ENCODE data around the gene PLCZ1. TPM values are rescaled to one million over a fixed set of nuclear protein-coding genes. Genes with fewer than 3 reads are reported as not detected.

The PLCZ1 gene
- polyA plus RNA-seq, 3 donors = not detected

DNA sequence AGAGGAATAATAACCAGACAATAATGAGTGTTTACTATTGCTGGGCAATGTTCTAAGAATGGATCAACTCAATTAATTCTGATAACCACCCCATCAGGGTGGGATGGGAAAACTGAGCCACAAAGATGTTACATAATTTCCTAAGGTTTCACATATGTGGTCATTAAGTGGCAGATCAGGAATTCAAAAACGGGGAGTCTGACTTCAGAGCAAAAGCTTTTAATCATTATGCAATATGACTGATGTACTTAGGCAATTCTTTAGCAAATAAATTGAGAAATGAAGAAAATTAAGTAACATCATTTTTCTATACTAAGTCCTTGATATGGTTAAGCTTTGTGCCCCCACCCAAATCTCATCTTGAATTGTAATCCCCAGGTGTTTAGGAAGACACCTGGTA, 53.4 kb downstream of the PLCZ1 start:
- H3K4me1 Mint-ChIP-seq = peaks cover 22% of the 10 kb centered on the region
- peak overlapping the region; percentile 73 to 93 (median 90) for H3K27ac Mint-ChIP-seq
- no peak overlapping the region for H2AFZ ChIP-seq (ENCODE audit: insufficient read depth, low read depth, low read length, poor library complexity, severe bottlenecking)
- no peak overlapping the region for H3K9ac ChIP-seq (ENCODE audit: insufficient read depth, low read length, poor library complexity, severe bottlenecking)
- WGBS (ENCODE audit: insufficient coverage) = no CpG with 5 or more reads among the region's 1 CpG
- TF ChIP-seq, protein P1, sequence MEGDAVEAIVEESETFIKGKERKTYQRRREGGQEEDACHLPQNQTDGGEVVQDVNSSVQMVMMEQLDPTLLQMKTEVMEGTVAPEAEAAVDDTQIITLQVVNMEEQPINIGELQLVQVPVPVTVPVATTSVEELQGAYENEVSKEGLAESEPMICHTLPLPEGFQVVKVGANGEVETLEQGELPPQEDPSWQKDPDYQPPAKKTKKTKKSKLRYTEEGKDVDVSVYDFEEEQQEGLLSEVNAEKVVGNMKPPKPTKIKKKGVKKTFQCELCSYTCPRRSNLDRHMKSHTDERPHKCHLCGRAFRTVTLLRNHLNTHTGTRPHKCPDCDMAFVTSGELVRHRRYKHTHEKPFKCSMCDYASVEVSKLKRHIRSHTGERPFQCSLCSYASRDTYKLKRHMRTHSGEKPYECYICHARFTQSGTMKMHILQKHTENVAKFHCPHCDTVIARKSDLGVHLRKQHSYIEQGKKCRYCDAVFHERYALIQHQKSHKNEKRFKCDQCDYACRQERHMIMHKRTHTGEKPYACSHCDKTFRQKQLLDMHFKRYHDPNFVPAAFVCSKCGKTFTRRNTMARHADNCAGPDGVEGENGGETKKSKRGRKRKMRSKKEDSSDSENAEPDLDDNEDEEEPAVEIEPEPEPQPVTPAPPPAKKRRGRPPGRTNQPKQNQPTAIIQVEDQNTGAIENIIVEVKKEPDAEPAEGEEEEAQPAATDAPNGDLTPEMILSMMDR (IDR thresholded peaks at IDR 0.05) = no peak
- peak overlapping the region; percentile 63 for H3K4me2 ChIP-seq (replicated peaks; ENCODE audit: extremely low read depth, low read length, poor library complexity, severe bottlenecking)
- H3K9me3 Mint-ChIP-seq = no peaks in the 10 kb centered on the region
- H3K27me3 Mint-ChIP-seq (ENCODE audit: low read depth in 3 of 3) = peaks cover 0 to 2% (median 0%) of the 10 kb centered on the region in 3 donors
- DNase-seq = peak; percentile 5 to 56 (median 43)
- peaks cover 19 to 23% of the 10 kb centered on the region in 2 donors for H3K4me1 ChIP-seq (ENCODE audit: control insufficient read depth in 1 of 2, insufficient read depth in 2 of 2, low read length in 2 of 2)
- H3K4me3 ChIP-seq (replicated peaks in 1 of 3; ENCODE audit: low read depth in 2 of 3, low read length in 3 of 3) = peak overlapping the region in 1 of 3 experiments; percentile 11
- H3K36me3 Mint-ChIP-seq = no peaks in the 10 kb centered on the region
- H3K79me2 ChIP-seq (ENCODE audit: insufficient read depth, low read length) = no peaks in the 10 kb centered on the region
- no peaks in the 10 kb centered on the region for H3K36me3 ChIP-seq (replicated peaks in 1 of 2; ENCODE audit: control insufficient read depth in 1 of 2, insufficient read depth in 2 of 2, low read length in 2 of 2)
- H4K20me1 ChIP-seq (ENCODE audit: insufficient read depth, low read length) = no peaks in the 10 kb centered on the region
- intact Hi-C loops (cut with micrococcal nuclease) = no loop called here
- H3K27ac ChIP-seq (ENCODE audit: low read depth in 1 of 2, low read length in 2 of 2) = peak overlapping the region in 1 of 2 donors; percentile 54
- H3K9me3 ChIP-seq (replicated peaks in 1 of 2; ENCODE audit: control insufficient read depth in 1 of 2, insufficient read depth in 1 of 2, low read length in 2 of 2) = no peaks in the 10 kb centered on the region
- no peaks in the 10 kb centered on the region for H3K27me3 ChIP-seq (ENCODE audit: control insufficient read depth in 2 of 2, insufficient read depth in 2 of 2, low read length in 2 of 2)
- no peak overlapping the region for H3K4me3 Mint-ChIP-seq

DNA sequence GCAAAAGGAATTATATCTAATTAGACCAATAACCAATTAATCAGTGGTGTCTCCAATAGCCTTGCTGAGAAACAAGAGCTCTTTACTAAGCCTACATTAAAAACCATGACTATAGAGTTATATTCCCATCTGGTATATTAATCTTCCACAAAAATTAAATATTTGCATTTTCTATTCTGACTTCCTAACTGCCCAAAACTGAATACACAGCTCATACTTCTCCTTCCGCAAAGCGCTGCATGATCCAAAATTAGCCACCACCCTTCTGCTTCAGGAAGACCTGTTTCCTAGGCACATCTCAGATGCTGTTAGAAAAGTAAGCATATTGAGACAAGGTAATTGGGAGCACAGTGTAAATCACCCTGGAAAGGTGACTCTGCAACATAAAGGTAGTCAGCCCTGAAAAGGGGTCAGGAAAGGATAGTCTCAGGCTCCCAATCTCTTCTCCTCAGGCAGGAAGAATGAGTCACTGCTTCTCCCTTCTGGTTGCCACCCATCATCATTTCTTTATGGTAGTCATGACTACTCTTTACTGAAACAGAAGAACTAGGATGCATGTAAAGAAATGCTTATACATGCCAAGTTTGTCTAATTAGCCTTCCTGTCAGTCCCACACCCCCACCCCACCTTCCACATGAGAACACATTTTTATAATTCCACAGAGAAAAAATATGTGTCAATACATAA, 54.3 kb downstream of the PLCZ1 start:
- Mint-ChIP-seq H3K27ac (peak overlapping the region; percentile 11 to 91 (median 88)), H3K27me3 (ENCODE audit: low read depth in 3 of 3) (peaks cover 0 to 2% (median 0%) of the 10 kb centered on the region in 3 donors), H3K4me3 (peak overlapping the region; percentile 8 to 78), H3K4me1 (peaks cover 22% of the 10 kb centered on the region), H3K9me3 (no peaks in the 10 kb centered on the region), H3K36me3 (no peaks in the 10 kb centered on the region)
- Histone ChIP-seq H3K4me1 (ENCODE audit: control insufficient read depth in 1 of 2, insufficient read depth in 2 of 2, low read length in 2 of 2) (peaks cover 19 to 23% of the 10 kb centered on the region in 2 donors), H4K20me1 (ENCODE audit: insufficient read depth, low read length) (no peaks in the 10 kb centered on the region), H3K4me2 (replicated peaks; ENCODE audit: extremely low read depth, low read length, poor library complexity, severe bottlenecking) (peak overlapping the region; percentile 63), H3K27ac (ENCODE audit: low read depth in 1 of 2, low read length in 2 of 2) (peak overlapping the region in 1 of 2 donors; percentile 54), H3K4me3 (replicated peaks in 1 of 3; ENCODE audit: low read depth in 2 of 3, low read length in 3 of 3) (peak overlapping the region in 2 of 3 experiments; percentile 25 to 45), H3K9me3 (replicated peaks in 1 of 2; ENCODE audit: control insufficient read depth in 1 of 2, insufficient read depth in 1 of 2, low read length in 2 of 2) (no peaks in the 10 kb centered on the region), H3K79me2 (ENCODE audit: insufficient read depth, low read length) (no peaks in the 10 kb centered on the region), H2AFZ (ENCODE audit: insufficient read depth, low read depth, low read length, poor library complexity, severe bottlenecking) (peak overlapping the region; percentile 29), H3K9ac (ENCODE audit: insufficient read depth, low read length, poor library complexity, severe bottlenecking) (no peak overlapping the region), H3K36me3 (replicated peaks in 1 of 2; ENCODE audit: control insufficient read depth in 1 of 2, insufficient read depth in 2 of 2, low read length in 2 of 2) (no peaks in the 10 kb centered on the region), H3K27me3 (ENCODE audit: control insufficient read depth in 2 of 2, insufficient read depth in 2 of 2, low read length in 2 of 2) (no peaks in the 10 kb centered on the region)
- no CpG with 5 or more reads among the region's 2 CpGs for WGBS (ENCODE audit: insufficient coverage)
- peak; percentile 24 to 61 (median 60) for DNase-seq
- intact Hi-C loops (cut with micrococcal nuclease) = no loop called here
- TF ChIP-seq, protein P1 (IDR thresholded peaks at IDR 0.05) = no peak

All from CD14-positive monocyte (primary cell).